ENCODE results near the gene RASGRF2.

DNA sequence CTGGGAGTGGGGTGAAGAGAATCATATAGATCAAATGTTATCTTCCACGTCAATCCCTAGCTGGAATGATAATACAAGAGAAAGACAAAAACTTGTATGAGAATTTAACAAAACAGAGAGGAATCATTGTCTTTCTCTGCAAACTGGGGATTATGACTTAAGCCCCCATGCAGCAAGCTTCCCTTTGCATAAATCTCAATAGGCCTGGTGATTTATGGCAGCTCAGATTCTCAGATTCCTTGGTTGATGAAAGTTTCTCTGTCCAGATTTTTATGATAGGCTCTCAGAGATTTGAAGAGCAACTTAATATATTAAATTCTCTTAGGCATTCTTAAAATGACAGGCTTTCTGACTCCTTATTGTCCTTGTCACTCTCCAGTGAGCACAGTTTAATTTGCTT, 56.0 kb downstream of the RASGRF2 start:
- TF ChIP-seq TP53 (CRISPR knock-in tag; IDR thresholded peaks at IDR 0.05), result no peak
- TF ChIP-seq, protein P1, sequence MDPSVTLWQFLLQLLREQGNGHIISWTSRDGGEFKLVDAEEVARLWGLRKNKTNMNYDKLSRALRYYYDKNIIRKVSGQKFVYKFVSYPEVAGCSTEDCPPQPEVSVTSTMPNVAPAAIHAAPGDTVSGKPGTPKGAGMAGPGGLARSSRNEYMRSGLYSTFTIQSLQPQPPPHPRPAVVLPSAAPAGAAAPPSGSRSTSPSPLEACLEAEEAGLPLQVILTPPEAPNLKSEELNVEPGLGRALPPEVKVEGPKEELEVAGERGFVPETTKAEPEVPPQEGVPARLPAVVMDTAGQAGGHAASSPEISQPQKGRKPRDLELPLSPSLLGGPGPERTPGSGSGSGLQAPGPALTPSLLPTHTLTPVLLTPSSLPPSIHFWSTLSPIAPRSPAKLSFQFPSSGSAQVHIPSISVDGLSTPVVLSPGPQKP (IDR thresholded peaks at IDR 0.05; ENCODE audit: low read depth, low read length), result no peak
- no peak for TF ChIP-seq CTCF (IDR thresholded peaks at IDR 0.05)
- TF ChIP-seq HOXA7 (CRISPR knock-in tag; IDR thresholded peaks at IDR 0.05), result no peak

All from A549 (cell line).